RWPE1 (cell line): ENCODE results near the gene TINCR.
"Not testable (repeated sequence)": the region's sequence is repeated elsewhere in the genome, so short reads cannot be mapped to it uniquely, and the experiment has no call there.

Source experiments
- CTCF ChIA-PET: fragments of 350-600 bp; sonication (Branson Sonifier 250); formaldehyde crosslinking; extraction: SDS; loops from one replicate; lab custom pipeline; 2021; lab: Yijun Ruan, JAX
- POLR2A ChIA-PET: fragments of 400-600 bp; formaldehyde crosslinking; extraction: SDS; loops from one replicate; lab custom pipeline; 2020; ENCODE audit warnings: antibody characterized with exemption; ENCODE audit not compliant: low non-redundant PET; lab: Yijun Ruan, JAX
- DNase-seq: peaks from one replicate; pipeline ENCODE4 v3.0.0; 2012; ENCODE audit warnings: low spot score
- H3K27ac ChIP-seq: fragments of 450-650 bp; 2 replicates; pipeline ENCODE4 v1.5.1; 2017
- TF ChIP-seq, protein P1 (sequence below): fragments of 450-650 bp; conservative IDR thresholded peaks from 2 replicates; pipeline ENCODE4 v1.5.1; 2017; ENCODE audit warnings: low read depth, mild to moderate bottlenecking

The TINCR gene

GRCh38 chr19:5541456-5541855 lies 26.3 kb downstream of the TINCR start:
- ChIA-PET CTCF (interaction anchor here (0.6 kb wide), 1 partner anchor 20 kb away, joined by 7 read pairs; no protein-coding TSS in a partner anchor), POLR2A (no interaction called here)
- TF ChIP-seq, protein P1, sequence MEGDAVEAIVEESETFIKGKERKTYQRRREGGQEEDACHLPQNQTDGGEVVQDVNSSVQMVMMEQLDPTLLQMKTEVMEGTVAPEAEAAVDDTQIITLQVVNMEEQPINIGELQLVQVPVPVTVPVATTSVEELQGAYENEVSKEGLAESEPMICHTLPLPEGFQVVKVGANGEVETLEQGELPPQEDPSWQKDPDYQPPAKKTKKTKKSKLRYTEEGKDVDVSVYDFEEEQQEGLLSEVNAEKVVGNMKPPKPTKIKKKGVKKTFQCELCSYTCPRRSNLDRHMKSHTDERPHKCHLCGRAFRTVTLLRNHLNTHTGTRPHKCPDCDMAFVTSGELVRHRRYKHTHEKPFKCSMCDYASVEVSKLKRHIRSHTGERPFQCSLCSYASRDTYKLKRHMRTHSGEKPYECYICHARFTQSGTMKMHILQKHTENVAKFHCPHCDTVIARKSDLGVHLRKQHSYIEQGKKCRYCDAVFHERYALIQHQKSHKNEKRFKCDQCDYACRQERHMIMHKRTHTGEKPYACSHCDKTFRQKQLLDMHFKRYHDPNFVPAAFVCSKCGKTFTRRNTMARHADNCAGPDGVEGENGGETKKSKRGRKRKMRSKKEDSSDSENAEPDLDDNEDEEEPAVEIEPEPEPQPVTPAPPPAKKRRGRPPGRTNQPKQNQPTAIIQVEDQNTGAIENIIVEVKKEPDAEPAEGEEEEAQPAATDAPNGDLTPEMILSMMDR = no peak
- DNase-seq = no peak
- H3K27ac ChIP-seq = no peak overlapping the region

DNA sequence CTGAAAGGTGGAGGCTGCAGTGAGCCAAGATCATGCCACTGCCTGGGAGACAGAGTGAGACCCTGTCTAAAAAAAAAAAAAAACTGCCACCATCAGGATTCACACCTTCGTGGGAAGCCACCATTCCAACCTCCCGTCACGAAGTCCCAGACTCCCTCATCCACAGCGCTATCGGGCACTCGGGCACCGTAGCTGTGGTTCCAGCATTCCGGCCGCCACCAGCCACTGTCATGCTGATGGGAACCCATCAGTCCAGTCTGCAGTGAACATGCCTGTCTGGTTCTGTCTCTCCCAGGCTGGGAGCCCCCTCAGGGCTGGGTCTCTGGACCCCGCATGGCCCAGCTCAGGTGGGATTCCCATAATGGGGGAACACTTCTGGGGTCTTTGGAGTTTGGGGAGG lies 27.5 kb downstream of the TINCR start:
- TF ChIP-seq, protein P1 = no peak
- H3K27ac ChIP-seq = no peak overlapping the region
- POLR2A ChIA-PET = no interaction called here
- CTCF ChIA-PET = interaction anchor here (0.5 kb wide), 1 partner anchor 100 kb away, joined by 3 read pairs; no protein-coding TSS in a partner anchor
- DNase-seq = no peak

- CTCF ChIA-PET = interaction anchor here (0.5 kb wide), 1 partner anchor 1370 kb away, joined by 3 read pairs; no protein-coding TSS in a partner anchor
- TF ChIP-seq, protein P1 = no peak
- peak overlapping the region; percentile 68 for H3K27ac ChIP-seq
- POLR2A ChIA-PET = no interaction called here
- no peak for DNase-seq
Measured at GRCh38 chr19:5537870-5538269, 29.9 kb downstream of the TINCR start.

GRCh38 chr19:5536982-5537579 lies 30.7 kb downstream of the TINCR start:
- ChIA-PET CTCF (interaction anchor here (0.5 to 1.0 kb wide), 2 partner anchors 10 to 1369 kb away, joined by 3 read pairs; no protein-coding TSS in a partner anchor), POLR2A (interaction anchor here (0.6 kb wide), 1 partner anchor 195 kb away, joined by 4 read pairs; no protein-coding TSS in a partner anchor)
- H3K27ac ChIP-seq = peak overlapping the region; percentile 68
- not testable (repeated sequence) for DNase-seq

GRCh38 chr19:5536337-5536894 lies 31.3 kb downstream of the TINCR start:
- peak; percentile 46 for DNase-seq
- ChIA-PET POLR2A (interaction anchor here (0.6 kb wide), 1 partner anchor 194 kb away, joined by 4 read pairs; no protein-coding TSS in a partner anchor), CTCF (interaction anchor here (1.0 kb wide), 1 partner anchor 10 kb away, joined by 3 read pairs; no protein-coding TSS in a partner anchor)
- TF ChIP-seq, protein P1 = no peak
- peak overlapping the region; percentile 68 for H3K27ac ChIP-seq

DNA sequence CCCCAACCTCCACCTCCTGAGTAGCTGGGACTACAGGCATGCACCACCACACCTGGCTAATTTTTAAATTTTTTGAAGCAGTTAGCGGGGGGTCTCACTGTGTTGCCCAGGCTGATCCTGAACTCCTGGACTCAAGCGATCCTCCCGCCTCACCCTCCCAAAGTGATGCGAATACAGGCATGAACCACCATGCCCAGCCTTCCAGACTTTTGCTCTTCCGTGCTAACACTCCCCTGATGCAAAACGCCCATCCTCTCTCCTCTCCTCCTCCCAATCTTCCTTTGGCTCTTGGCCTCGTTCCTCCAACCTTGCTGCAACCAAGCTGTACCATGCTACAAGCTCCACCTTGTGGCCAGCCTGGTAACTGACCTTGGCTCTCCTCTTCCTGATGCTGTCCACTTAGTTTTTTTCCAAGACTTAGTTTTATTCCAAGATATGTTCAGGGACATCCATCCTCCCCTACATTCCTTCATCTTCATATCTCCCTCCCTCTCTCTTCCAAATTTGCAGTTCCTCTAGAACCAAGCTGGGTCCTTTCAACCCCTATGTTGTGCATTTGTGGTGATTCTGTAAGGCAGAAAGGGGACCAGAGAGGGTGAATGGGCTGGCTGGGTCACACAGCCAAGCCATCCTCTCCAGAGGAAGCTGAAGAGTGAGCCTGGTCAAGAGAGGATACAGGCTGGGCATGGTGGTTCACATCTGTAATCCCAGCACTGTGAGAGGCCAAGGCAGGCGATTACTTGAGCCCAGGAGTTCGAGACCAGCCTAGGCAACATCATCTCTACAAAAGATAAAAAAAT lies 32.8 kb downstream of the TINCR start:
- TF ChIP-seq, protein P1 = peak; percentile 21; the same call in 1 of the 2 replicates
- CTCF ChIA-PET = interaction anchor here (0.6 to 1.3 kb wide), 7 partner anchors 10 to 1906 kb away, joined by 3 to 5 read pairs (median 3); no protein-coding TSS in a partner anchor
- POLR2A ChIA-PET = no interaction called here
- DNase-seq = no peak
- H3K27ac ChIP-seq = no peak overlapping the region
